COLO668 (cell line): ENCODE measurements around the gene USP9Y.

Source experiments
- DNase-seq: peaks from one replicate; lab custom pipeline; 2025; ENCODE audit not compliant: unreplicated experiment; lab: John Stamatoyannopoulos, UW

The USP9Y gene

GRCh38 chrY:12756021-12756420 lies 55.0 kb downstream of the USP9Y start:
- DNase-seq, result no peak

DNA sequence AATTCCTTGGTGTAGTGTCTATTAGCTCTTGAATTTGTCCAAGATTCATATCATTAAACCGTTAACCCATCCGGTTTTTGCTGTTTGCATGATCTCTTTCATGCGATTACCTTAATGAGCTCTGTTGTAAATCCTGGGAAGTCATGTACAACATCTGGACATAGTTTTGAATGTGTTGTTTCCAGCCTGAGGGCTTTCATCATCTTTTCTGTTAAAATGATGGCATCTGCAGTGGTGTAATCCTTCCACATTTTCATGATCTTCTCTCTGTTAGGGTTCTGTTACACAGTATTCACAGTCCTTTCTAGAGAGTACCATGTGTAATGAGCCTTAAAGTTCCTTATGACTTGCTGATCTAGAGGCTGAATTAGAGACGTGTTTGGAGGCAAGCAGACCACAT lies 64.9 kb downstream of the USP9Y start:
- no peak for DNase-seq

DNA sequence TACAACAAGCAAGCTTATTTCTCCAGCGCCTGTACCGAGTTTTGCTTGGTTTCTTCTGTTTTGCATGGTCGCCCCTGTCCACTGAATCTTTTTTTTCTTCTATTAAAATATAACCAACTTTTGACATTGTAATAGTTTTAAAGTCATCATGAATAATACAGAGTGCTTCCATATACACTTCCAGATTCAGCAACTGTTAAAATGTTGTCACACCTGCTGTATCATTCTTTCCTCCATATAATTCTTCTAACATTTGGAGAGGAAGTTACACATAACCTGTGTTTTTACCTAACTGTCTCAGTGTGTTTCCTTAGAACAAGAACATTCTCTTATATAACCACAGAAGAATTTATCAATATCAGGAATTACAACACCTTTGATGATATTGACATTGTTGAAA lies 83.5 kb downstream of the USP9Y start:
- no peak for DNase-seq

- DNase-seq, result no peak
Measured at GRCh38 chrY:12793999-12794398, 93.0 kb downstream of the USP9Y start.

DNA sequence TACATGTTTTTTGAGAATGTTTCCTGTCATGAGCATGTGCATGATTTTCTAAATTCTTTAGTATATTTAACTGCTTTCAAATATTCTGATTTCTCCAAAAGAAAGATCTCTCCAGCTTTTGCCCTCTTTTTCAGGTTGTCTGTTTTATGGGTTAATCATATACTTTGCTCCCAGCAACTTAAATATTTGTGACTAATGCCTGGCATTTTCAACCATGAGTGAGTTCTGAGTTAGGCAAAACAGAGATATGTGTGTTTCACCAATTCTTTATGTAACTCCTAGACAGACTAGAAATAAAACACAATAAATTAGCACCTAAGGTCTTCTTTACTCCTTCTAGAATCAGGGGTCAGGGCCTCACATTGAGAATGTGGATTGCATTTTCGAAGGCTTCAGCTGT lies 107.0 kb downstream of the USP9Y start:
- DNase-seq, result no peak

GRCh38 chrY:12809034-12809433 lies 108.0 kb downstream of the USP9Y start:
- no peak for DNase-seq

GRCh38 chrY:12823408-12823807 lies 122.4 kb downstream of the USP9Y start:
- no peak for DNase-seq

GRCh38 chrY:12826791-12827190 lies 125.8 kb downstream of the USP9Y start:
- DNase-seq, result no peak

- DNase-seq, result no peak
Measured at GRCh38 chrY:12833284-12833683, 132.3 kb downstream of the USP9Y start.

- no peak for DNase-seq
Measured at GRCh38 chrY:12837550-12837949, 136.5 kb downstream of the USP9Y start.

DNA sequence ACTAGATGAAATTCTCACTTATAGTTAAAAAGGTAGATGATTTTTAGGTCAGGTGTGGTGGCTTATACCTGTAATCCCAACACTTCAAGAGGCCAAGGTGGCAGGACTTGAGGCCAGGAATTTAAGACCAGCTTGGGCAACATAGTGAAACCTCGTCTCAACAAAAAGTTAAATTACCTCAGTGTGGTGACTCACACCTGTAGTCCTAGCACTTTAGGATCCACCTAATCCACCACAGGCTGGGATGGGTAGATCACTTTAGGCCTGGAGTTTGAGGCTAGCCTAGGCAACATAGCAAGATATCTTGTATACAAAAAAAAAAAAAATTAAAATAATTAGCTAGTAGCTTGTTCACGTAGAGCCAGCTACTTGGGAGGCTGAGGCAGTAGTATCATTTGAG lies 140.3 kb downstream of the USP9Y start:
- DNase-seq, result no peak

DNA sequence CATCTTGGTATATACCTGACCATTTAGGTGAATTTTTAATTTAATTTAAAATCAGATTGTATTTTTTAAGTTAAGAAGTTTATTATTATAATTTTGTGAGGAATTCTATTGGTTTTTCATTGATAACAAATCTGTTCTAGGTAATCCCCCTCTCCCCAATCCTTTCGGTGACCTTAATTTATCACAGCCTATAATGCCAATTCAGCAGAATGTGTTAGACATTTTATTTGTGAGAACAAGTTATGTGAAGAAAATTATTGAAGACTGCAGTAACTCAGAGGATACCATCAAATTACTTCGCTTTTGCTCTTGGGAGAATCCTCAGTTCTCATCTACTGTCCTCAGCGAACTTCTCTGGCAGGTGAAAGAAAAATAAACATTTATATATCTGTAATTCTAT lies 145.8 kb downstream of the USP9Y start:
- DNase-seq, result no peak

DNA sequence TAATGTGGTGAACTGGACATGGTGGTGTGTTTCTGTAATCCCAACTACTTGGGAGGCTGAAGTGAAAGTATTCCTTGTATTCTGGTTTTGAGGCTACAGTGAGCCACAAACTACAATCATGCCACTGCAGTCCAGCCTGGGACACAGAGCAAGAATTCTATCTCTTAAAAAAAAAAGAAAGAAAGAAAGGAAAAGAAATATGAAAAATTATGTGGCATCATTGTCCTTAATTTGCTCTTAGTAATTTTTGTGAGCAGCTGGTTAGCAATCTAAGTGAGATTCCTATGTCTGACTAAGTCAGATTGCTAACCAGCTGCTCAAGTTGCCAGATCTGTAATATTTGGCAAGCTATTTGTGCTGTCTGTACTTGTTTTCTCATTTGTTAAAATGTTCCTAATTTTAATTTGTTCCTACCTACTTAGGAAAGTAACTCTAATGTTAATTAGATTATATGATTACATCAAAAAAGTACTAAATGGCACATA lies 154.8 kb downstream of the USP9Y start:
- DNase-seq, result no peak

DNA sequence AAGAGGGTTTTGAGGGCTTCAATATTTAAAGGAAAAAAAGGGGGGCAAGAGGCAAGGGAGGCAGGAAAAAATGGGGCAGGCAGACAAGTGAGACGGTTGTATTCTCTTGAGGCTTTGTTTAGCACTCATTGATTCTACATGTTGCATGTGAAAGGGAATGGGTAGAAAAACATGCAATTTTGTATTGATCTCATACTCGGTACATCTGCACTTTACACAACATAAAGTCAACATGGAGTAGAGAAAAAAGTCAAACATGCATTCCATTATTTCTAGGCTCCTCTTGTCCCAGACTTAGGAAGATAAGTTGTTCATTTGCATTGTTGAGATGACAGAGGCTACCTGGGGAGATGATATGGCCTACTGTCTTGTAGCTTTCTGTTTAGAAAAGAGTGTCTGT lies 166.9 kb downstream of the USP9Y start:
- no peak for DNase-seq

- DNase-seq, result no peak
Measured at GRCh38 chrY:12896973-12897372, 195.9 kb downstream of the USP9Y start.

- DNase-seq, result no peak
Measured at GRCh38 chrY:12898604-12899003, 197.6 kb downstream of the USP9Y start.

DNA sequence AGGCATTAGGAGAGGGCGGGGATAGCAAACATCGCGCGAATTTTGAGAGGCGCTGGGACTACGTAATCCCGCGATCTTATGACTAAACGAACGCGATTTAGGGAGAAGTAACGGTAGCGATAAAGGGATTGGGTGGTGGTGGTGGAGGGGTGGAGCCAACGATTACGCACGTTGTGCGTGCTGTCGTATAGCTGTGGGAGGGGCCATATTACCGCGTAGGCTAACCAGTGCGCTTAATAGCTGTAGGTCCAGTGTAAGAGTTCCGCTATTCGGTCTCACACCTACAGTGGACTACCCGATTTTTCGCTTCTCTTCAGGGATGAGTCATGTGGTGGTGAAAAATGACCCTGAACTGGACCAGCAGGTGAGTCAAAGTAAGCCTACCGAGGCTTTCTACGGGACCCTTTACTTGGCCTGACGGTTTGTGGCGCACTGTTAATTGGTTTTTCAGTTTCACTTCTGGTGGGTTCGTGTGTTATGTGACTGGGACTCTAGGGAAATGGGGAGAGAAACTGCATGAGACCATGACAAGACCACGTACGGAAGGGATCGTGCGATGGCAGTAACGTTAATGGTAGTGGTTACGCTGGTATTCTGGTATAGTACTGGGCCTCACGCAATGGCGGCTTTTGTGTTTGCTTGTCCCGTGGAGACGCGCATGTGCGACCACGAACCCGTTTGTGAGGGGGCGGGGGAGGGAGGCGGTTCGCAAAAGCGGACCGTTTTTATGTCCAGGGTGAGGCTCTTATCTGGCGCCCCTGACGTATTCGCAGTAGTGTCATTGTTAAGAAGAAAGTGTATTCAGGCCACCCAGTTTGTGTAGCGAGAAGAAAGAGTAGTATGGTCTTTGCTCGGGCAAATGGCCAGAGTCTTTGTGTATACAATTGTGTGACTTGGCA lies 203.8 kb downstream of the USP9Y start, which contains the start of gene DDX3Y:
Gene DDX3Y, plus strand, starts transcription at position 251 of the 899 bp plus-strand sequence. Its CDS starts 69 bp downstream, at position 320.
- no peak for DNase-seq

- no peak for DNase-seq
Measured at GRCh38 chrY:12905517-12905872, 204.5 kb downstream of the USP9Y start.

DNA sequence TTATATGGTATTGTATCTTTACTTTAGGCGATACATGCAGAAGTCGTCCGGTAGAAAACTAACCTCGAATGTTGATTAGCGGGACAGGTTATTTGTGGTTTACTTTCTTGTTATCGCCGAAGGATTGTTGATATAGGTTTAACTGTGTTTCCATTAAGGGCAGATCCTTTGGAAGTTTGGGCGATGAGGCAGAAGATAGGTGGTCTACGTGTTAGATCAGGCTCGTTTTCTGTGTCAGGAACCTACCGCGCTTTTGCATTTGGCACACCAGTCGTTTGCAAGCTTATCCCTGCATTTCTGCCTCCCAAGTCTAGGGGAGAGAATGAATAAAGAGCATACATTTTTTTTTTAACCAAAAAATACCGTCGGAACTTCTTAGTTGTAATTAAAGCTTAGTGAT lies 204.9 kb downstream of the USP9Y start:
- no peak for DNase-seq
